GM12801 (cell line): ENCODE results near the gene PLEKHA1.

Source experiments
- TF ChIP-seq, protein P1 (sequence below): IDR thresholded peaks from one replicate; pipeline ENCODE4 v1.5.1; 2011; ENCODE audit warnings: control low read depth; ENCODE audit not compliant: insufficient read length; ENCODE audit errors: extremely low read depth

Gene PLEKHA1

DNA sequence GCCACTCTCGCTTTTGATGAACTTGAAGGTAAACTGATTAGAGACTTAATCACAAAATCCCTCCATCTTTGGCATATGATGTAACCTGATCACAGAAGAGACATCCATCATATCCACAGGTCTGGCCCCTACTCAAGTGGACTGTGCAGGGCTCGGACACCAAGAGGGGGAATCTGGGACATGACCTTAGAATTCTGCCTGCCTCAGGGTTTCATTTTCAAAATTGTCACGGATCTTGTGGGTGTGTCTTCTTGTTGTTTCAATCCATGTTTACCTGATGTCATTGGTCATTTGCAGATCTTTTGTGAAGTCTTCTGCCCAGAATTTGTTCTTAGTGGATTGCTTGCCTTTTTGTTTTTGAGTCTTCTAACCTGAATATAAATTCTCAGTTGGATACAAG, 74.1 kb downstream of the PLEKHA1 start:
- TF ChIP-seq, protein P1, sequence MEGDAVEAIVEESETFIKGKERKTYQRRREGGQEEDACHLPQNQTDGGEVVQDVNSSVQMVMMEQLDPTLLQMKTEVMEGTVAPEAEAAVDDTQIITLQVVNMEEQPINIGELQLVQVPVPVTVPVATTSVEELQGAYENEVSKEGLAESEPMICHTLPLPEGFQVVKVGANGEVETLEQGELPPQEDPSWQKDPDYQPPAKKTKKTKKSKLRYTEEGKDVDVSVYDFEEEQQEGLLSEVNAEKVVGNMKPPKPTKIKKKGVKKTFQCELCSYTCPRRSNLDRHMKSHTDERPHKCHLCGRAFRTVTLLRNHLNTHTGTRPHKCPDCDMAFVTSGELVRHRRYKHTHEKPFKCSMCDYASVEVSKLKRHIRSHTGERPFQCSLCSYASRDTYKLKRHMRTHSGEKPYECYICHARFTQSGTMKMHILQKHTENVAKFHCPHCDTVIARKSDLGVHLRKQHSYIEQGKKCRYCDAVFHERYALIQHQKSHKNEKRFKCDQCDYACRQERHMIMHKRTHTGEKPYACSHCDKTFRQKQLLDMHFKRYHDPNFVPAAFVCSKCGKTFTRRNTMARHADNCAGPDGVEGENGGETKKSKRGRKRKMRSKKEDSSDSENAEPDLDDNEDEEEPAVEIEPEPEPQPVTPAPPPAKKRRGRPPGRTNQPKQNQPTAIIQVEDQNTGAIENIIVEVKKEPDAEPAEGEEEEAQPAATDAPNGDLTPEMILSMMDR: no peak

DNA sequence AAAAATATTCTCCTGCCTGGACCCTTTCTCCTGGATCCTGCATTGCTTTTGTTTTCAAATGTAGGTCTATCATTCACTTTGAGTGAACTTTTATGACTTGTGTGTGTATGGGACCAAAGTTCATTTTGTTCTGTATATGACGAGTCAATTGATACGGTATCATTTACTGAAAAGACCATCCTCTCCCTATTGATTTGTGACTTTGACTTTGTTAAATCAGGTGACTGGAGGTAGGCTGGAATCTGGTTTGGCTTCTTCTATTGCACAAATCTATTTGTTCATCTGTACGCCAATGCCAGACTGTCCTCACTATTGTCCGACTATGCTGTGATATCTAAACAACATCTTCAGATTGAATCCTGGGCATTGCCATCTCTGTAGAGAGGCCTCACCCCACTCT, 74.6 kb downstream of the PLEKHA1 start:
- TF ChIP-seq, protein P1: no peak

- TF ChIP-seq, protein P1: no peak
Observed at GRCh38 chr10:122450353-122450990, 76.0 kb downstream of the PLEKHA1 start.

DNA sequence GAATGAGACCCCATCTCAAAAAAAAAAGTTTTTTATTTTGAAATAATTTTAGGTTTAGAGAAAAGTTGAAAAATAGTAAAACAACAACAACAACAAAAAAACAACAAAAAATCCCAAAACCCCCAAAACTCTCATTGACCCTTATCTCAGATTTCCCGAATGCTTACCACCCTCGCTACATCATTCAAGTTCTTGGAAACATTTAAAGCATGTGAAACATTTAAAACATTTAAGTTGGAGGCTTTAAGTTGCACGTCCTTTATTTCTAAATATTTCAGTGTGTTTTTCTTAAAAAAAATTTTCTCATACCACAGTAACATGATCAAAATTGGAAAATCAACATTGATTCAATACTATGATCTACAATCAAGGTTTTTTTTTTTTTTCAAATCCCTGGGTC, 79.6 kb downstream of the PLEKHA1 start:
- TF ChIP-seq, protein P1: no peak

DNA sequence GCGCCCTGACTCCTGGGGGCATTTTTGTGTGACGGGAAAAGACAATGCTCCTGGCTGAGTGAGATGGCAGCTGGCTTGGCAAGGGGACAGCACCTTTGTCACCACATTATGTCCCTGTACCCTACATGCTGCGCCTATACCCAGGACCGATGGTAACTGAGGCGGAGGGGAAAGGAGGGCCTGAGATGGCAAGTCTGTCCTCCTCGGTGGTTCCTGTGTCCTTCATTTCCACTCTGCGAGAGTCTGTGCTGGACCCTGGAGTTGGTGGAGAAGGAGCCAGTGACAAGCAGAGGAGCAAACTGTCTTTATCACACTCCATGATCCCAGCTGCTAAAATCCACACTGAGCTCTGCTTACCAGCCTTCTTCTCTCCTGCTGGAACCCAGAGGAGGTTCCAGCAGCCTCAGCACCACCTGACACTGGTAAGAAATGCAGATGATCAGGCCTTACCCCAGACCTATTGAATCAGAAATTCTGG, 80.1 kb downstream of the PLEKHA1 start, which contains the start of gene ARMS2:
Gene ARMS2 (plus strand): TSS at position 51 of the 478 bp plus-strand sequence. CDS start 75 bp downstream, at position 126.
- TF ChIP-seq, protein P1: no peak

GRCh38 chr10:122455376-122456079, 81.0 kb downstream of the PLEKHA1 start:
- TF ChIP-seq, protein P1: no peak

- TF ChIP-seq, protein P1: no peak
Observed at GRCh38 chr10:122457934-122458333, 83.4 kb downstream of the PLEKHA1 start.
